GM12874 (cell line): ENCODE results near the gene PRPF40A.

Experiments
- CTCF ChIP-seq: IDR thresholded peaks from 2 replicates; pipeline ENCODE4 v1.5.1; 2011; ENCODE audit warnings: low read depth, mild to moderate bottlenecking, control low read depth, low read length, moderate library complexity; ENCODE audit not compliant: insufficient read depth

PRPF40A gene

GRCh38 chr2:152632736-152633135, 84.5 kb downstream of the PRPF40A start:
- no peak for TF ChIP-seq CTCF

GRCh38 chr2:152630466-152630865, 86.8 kb downstream of the PRPF40A start:
- no peak for TF ChIP-seq CTCF

GRCh38 chr2:152629202-152629601, 88.1 kb downstream of the PRPF40A start:
- TF ChIP-seq CTCF, result no peak

GRCh38 chr2:152627351-152627957, 89.8 kb downstream of the PRPF40A start:
- TF ChIP-seq CTCF, result peak; percentile 29

- TF ChIP-seq CTCF, result no peak
These were observed 90.3 kb downstream of the PRPF40A start for GRCh38 chr2:152626911-152627339.

- no peak for TF ChIP-seq CTCF
These were observed 92.5 kb downstream of the PRPF40A start for GRCh38 chr2:152624805-152625204.

GRCh38 chr2:152623775-152624174, 93.5 kb downstream of the PRPF40A start:
- no peak for TF ChIP-seq CTCF
